A549 (cell line): Measurements from ENCODE around the gene AKAP6. TPM values are rescaled to one million over a fixed set of nuclear protein-coding genes. Genes with fewer than 3 reads are reported as not detected.

ENCODE experiments used
- ATAC-seq, 2 experiments: fragments of 200-7000 bp in 1 of 2; fragments of >200 bp in 1 of 2; cut with Nextera tagmentation in 1 of 2; cut with Tn5 transposase in 1 of 2; 3 replicates each; pipeline versions ENCODE4 v1.8.0 to v1.9.1; 2018 to 2020; ENCODE audit warnings: mild to moderate bottlenecking in 1 of 2, moderate library complexity in 1 of 2
- CTCF ChIA-PET: fragments of 300-600 bp; sonication (Branson Sonifier 250); formaldehyde crosslinking; extraction: SDS; loops from one replicate; lab custom pipeline; 2021; ENCODE audit warnings: antibody characterized with exemption, inconsistent platforms; lab: Yijun Ruan, JAX
- POLR2A ChIA-PET: fragments of 350-600 bp; formaldehyde crosslinking; extraction: SDS; loops from one replicate; lab custom pipeline; 2021; ENCODE audit warnings: antibody characterized with exemption, inconsistent platforms; lab: Yijun Ruan, JAX
- DNase-seq, 2 experiments: peaks; one replicate each; pipeline versions ENCODE4 v3.0.0 to v3.0.0-alpha.2; 2011 to 2016; ENCODE audit warnings: low read depth in 1 of 2, low spot score in 1 of 2
- FAIRE-seq: peaks from 2 replicates; lab custom pipeline; 2011; peaks lifted over from hg19 to GRCh38; lab: Jason Lieb, UNC
- H3K27ac ChIP-seq, 2 experiments: fragments of >200 bp; sonication (Bioruptor Twin); formaldehyde crosslinking; 3 replicates each; pipeline ENCODE4 v1.5.1; 2016 to 2017
- H3K4me1 ChIP-seq: fragments of >200 bp; sonication (Bioruptor Twin); formaldehyde crosslinking; 3 replicates; pipeline ENCODE4 v1.6.1; 2016
- H3K4me2 ChIP-seq: fragments of >200 bp; sonication (Bioruptor Twin); formaldehyde crosslinking; 3 replicates; pipeline ENCODE4 v1.6.1; 2016
- H3K4me3 ChIP-seq: fragments of >200 bp; sonication (Bioruptor Twin); formaldehyde crosslinking; 3 replicates; pipeline ENCODE4 v1.5.1; 2016
- H3K9me3 ChIP-seq: fragments of >200 bp; sonication (Bioruptor Twin); formaldehyde crosslinking; 3 replicates; pipeline ENCODE4 v1.6.1; 2016
- BHLHE40 ChIP-seq: IDR thresholded peaks from 2 replicates; pipeline ENCODE4 v1.6.1; 2012; ENCODE audit warnings: low read depth, low read length, inconsistent platforms
- CBX2 ChIP-seq: fragments of 200-600 bp; sonication (generic); IDR thresholded peaks from 2 replicates; pipeline ENCODE4 v1.6.1; 2016; ENCODE audit warnings: low read depth, mild to moderate bottlenecking, borderline replicate concordance
- CBX8 ChIP-seq: fragments of 200-600 bp; sonication (generic); IDR thresholded peaks from 2 replicates; pipeline ENCODE4 v1.6.1; 2016
- CEBPB ChIP-seq, 2 experiments: fragments of >200 bp in 1 of 2; sonication (Bioruptor Twin) in 1 of 2; formaldehyde crosslinking in 1 of 2; IDR thresholded peaks; 2 replicates each; pipeline ENCODE4 v1.6.1; 2012 to 2016
- CHD4 ChIP-seq: fragments of 200-600 bp; sonication (generic); IDR thresholded peaks from 2 replicates; pipeline ENCODE4 v1.6.1; 2016; ENCODE audit warnings: antibody characterized with exemption, mild to moderate bottlenecking, borderline replicate concordance
- EHF ChIP-seq: fragments of 250-450 bp; sonication (Bioruptor Pico); IDR thresholded peaks from 2 replicates; pipeline ENCODE4 v1.5.0; 2020; ENCODE audit warnings: mild to moderate bottlenecking
- ELK1 ChIP-seq: fragments of 150-350 bp; IDR thresholded peaks from 2 replicates; pipeline ENCODE4 v1.6.1; 2014; ENCODE audit warnings: low read depth, mild to moderate bottlenecking, low read length
- EP300 ChIP-seq, 2 experiments: fragments of >200 bp; sonication (Bioruptor Twin); formaldehyde crosslinking; IDR thresholded peaks; 2 replicates in 1 of 2; 3 replicates in 1 of 2; pipeline ENCODE4 v1.6.1; 2016 to 2017
- FOXS1 ChIP-seq: fragments of 250-450 bp; sonication (Bioruptor Pico); IDR thresholded peaks from 2 replicates; pipeline ENCODE4 v1.5.0; 2020; ENCODE audit warnings: mild to moderate bottlenecking, moderate library complexity
- HES2 ChIP-seq: fragments of >200 bp; sonication (Bioruptor Twin); formaldehyde crosslinking; IDR thresholded peaks from 2 replicates; pipeline ENCODE4 v1.6.1; 2016
- MAFK ChIP-seq: fragments of 450-650 bp; IDR thresholded peaks from 2 replicates; pipeline ENCODE4 v1.6.1; 2014; ENCODE audit not compliant: partially characterized antibody
- MAZ ChIP-seq: fragments of 150-350 bp; IDR thresholded peaks from 2 replicates; pipeline ENCODE4 v1.6.1; 2014; ENCODE audit warnings: antibody characterized with exemption, low read depth, low read length, borderline replicate concordance
- NPAS2 ChIP-seq: fragments of 250-450 bp; sonication (Bioruptor Pico); IDR thresholded peaks from 2 replicates; pipeline ENCODE4 v1.8.0; 2022; ENCODE audit warnings: mild to moderate bottlenecking, moderate library complexity, borderline replicate concordance
- PBX3 ChIP-seq: IDR thresholded peaks from 2 replicates; pipeline ENCODE4 v1.6.1; 2012
- POLR2AphosphoS2 ChIP-seq: conservative IDR thresholded peaks from 2 replicates; pipeline ENCODE4 v1.6.1; 2012; ENCODE audit warnings: low read length, improper control_type of control experiment, inconsistent platforms
- RAD21 ChIP-seq, 2 experiments: fragments of >200 bp in 1 of 2; sonication (Bioruptor Twin) in 1 of 2; formaldehyde crosslinking in 1 of 2; IDR thresholded peaks in 1 of 2; conservative IDR thresholded peaks in 1 of 2; 2 replicates in 1 of 2; 3 replicates in 1 of 2; pipeline ENCODE4 v1.6.1; 2012 to 2018; ENCODE audit warnings: inconsistent platforms in 1 of 2
- RARB ChIP-seq: fragments of 250-450 bp; sonication (Bioruptor Pico); IDR thresholded peaks from 2 replicates; pipeline ENCODE4 v1.8.0; 2021; ENCODE audit warnings: mild to moderate bottlenecking, moderate library complexity
- USF2 ChIP-seq: fragments of 450-650 bp; IDR thresholded peaks from 2 replicates; pipeline ENCODE4 v1.6.1; 2014; ENCODE audit warnings: antibody characterized with exemption
- ZC3H11A ChIP-seq: fragments of 450-650 bp; IDR thresholded peaks from 2 replicates; pipeline ENCODE4 v1.6.1; 2014; ENCODE audit warnings: antibody characterized with exemption, mild to moderate bottlenecking
- WGBS: methylation state at CpG from one replicate; pipeline ENCODE4 v1.1.6; 2017; ENCODE audit errors: missing lambda C conversion rate; 5-methylcytosine and 5-hydroxymethylcytosine counted together
- polyA plus RNA-seq, 4 experiments: library from polyadenylated mRNA; depleted of rRNA in 3 of 4; stranded (reverse); fragments of >200 nt; fragmentation: RNase III in 1 of 4; extraction: RNeasy Plus Mini Kit Qiagen cat#74134 plus additional on column Dnase treatment in 1 of 4; gene quantifications; 2 replicates in 3 of 4; 3 replicates in 1 of 4; pipeline ENCODE4 v1.2.3, GENCODE V29; 2011 to 2017
- TF ChIP-seq, protein P1 (sequence below): fragments of >200 bp; sonication (Bioruptor Twin); formaldehyde crosslinking; IDR thresholded peaks from 3 replicates; pipeline ENCODE4 v1.5.1; 2016
- TF ChIP-seq, protein P2 (sequence below): fragments of 200-600 bp; sonication (generic); IDR thresholded peaks from 2 replicates; pipeline ENCODE4 v1.6.1; 2016; ENCODE audit warnings: antibody characterized with exemption, mild to moderate bottlenecking, moderate library complexity

Gene AKAP6
- polyA plus RNA-seq, 2 of the 4 experiments (the other 2 are of a cell fraction) = 0.27 to 1.9 TPM

DNA sequence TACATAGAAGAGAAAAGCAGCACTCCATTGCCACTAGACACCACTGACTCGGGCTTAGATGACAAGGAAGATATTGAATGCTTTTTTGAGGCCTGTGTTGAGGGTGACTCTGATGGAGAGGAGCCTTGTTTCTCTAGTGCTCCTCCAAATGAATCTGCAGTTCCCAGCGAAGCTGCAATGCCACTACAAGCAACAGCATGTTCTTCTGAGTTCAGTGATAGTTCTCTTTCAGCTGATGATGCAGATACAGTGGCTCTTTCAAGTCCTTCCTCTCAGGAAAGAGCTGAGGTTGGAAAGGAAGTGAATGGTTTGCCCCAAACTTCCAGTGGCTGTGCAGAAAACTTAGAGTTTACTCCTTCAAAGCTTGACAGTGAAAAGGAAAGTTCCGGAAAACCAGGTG lies 495.1 kb downstream of the AKAP6 start:
- Histone ChIP-seq H3K4me1 (no peaks in the 10 kb centered on the region), H3K4me3 (no peak overlapping the region), H3K27ac (no peak overlapping the region), H3K4me2 (no peak overlapping the region), H3K9me3 (no peaks in the 10 kb centered on the region)
- CTCF ChIA-PET = no interaction called here
- ATAC-seq (no peak), DNase-seq (no peak), FAIRE-seq (no peak)
- POLR2A ChIA-PET = no interaction called here
- TF ChIP-seq HES2 = no peak
- TF ChIP-seq ELK1 = no peak
- TF ChIP-seq PBX3 = no peak
- no peak for TF ChIP-seq CBX2
- TF ChIP-seq, protein P1, sequence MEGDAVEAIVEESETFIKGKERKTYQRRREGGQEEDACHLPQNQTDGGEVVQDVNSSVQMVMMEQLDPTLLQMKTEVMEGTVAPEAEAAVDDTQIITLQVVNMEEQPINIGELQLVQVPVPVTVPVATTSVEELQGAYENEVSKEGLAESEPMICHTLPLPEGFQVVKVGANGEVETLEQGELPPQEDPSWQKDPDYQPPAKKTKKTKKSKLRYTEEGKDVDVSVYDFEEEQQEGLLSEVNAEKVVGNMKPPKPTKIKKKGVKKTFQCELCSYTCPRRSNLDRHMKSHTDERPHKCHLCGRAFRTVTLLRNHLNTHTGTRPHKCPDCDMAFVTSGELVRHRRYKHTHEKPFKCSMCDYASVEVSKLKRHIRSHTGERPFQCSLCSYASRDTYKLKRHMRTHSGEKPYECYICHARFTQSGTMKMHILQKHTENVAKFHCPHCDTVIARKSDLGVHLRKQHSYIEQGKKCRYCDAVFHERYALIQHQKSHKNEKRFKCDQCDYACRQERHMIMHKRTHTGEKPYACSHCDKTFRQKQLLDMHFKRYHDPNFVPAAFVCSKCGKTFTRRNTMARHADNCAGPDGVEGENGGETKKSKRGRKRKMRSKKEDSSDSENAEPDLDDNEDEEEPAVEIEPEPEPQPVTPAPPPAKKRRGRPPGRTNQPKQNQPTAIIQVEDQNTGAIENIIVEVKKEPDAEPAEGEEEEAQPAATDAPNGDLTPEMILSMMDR = no peak
- no peak for TF ChIP-seq MAFK
- TF ChIP-seq, protein P2, sequence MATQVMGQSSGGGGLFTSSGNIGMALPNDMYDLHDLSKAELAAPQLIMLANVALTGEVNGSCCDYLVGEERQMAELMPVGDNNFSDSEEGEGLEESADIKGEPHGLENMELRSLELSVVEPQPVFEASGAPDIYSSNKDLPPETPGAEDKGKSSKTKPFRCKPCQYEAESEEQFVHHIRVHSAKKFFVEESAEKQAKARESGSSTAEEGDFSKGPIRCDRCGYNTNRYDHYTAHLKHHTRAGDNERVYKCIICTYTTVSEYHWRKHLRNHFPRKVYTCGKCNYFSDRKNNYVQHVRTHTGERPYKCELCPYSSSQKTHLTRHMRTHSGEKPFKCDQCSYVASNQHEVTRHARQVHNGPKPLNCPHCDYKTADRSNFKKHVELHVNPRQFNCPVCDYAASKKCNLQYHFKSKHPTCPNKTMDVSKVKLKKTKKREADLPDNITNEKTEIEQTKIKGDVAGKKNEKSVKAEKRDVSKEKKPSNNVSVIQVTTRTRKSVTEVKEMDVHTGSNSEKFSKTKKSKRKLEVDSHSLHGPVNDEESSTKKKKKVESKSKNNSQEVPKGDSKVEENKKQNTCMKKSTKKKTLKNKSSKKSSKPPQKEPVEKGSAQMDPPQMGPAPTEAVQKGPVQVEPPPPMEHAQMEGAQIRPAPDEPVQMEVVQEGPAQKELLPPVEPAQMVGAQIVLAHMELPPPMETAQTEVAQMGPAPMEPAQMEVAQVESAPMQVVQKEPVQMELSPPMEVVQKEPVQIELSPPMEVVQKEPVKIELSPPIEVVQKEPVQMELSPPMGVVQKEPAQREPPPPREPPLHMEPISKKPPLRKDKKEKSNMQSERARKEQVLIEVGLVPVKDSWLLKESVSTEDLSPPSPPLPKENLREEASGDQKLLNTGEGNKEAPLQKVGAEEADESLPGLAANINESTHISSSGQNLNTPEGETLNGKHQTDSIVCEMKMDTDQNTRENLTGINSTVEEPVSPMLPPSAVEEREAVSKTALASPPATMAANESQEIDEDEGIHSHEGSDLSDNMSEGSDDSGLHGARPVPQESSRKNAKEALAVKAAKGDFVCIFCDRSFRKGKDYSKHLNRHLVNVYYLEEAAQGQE = no peak
- no peak for TF ChIP-seq FOXS1
- no peak for TF ChIP-seq RARB
- no peak for TF ChIP-seq CEBPB (IDR thresholded peaks at IDR 0.05)
- no peak for TF ChIP-seq BHLHE40
- no peak for TF ChIP-seq EP300 (IDR thresholded peaks at IDR 0.05)
- no peak for TF ChIP-seq POLR2AphosphoS2
- no peak for TF ChIP-seq USF2
- no peak for TF ChIP-seq NPAS2 (CRISPR knock-in tag)
- no peak for TF ChIP-seq CHD4
- no peak for TF ChIP-seq MAZ
- TF ChIP-seq EHF = no peak
- no peak for TF ChIP-seq ZC3H11A
- no peak for TF ChIP-seq CBX8
- 12% methylated on average over 3 of the region's 3 CpGs for WGBS

GRCh38 chr14:32825058-32825457 lies 496.0 kb downstream of the AKAP6 start:
- no peak for TF ChIP-seq RAD21 (conservative IDR thresholded peaks at IDR 0.05 in 1 of 2, IDR thresholded peaks at IDR 0.05 in 1 of 2)
- TF ChIP-seq, all 56 proteins: peak for 0
- no peak for ATAC-seq
- Histone ChIP-seq H3K9me3 (no peaks in the 10 kb centered on the region), H3K4me3 (no peak overlapping the region), H3K4me2 (no peak overlapping the region), H3K4me1 (no peaks in the 10 kb centered on the region), H3K27ac (no peak overlapping the region)
- FAIRE-seq = no peak
- ChIA-PET CTCF (no interaction called here), POLR2A (no interaction called here)
- no peak for DNase-seq
- WGBS = 24% methylated on average over 4 of the region's 4 CpGs
